Measurements from ENCODE around the gene CTCFL. TPM values are rescaled to one million over a fixed set of nuclear protein-coding genes. Genes with fewer than 3 reads are reported as not detected.
A peak's percentile ranks its signal among the peaks of the same experiment; 100 is the strongest.

Gene CTCFL
- total and polyA plus RNA-seq, 2 of the 13 experiments (the other 11 are each of a cell fraction or from before 2014, with no cell fraction given) = 0.04 TPM; not detected in 1

DNA sequence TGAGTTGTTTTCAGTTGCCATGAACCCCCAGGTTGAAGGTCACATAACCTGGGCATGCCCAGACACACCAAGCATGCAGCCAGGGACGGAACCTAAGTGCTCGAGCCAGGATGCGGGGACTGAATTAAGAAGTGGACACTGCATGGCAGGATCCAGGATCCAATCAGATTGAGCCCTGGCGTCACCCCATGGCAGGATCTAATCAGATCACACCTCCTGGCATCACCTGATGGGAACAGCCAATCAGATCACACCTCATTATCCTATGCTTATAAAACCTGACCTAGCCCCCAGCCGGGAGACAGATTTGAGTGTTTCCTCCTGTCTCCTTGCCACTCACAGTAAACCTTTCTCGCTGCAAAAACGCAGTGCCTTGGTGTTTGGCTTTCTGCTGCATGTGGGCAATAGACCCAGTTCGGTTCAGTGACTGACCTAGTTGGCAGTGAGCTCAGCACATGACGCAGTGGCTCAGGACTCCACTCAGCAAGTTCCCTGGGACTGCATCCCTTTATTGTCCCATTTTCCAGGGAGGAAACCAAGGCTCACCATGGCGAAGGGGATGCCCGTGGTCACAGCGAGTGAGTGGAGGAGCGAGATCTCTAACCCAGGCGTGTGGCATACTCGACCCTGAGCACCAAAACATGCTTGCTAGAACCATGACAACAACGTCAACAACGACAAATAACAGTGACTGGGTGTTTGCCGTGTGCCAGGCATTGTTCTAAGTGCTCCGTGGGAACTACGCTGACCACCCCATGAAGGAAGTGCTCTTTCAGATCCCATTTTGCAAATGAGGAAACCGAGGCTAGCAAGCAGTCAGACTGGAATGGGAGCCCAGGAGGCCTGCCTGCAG is 67.5 kb downstream of the CTCFL start (continued):
- TF ChIP-seq, protein P1, sequence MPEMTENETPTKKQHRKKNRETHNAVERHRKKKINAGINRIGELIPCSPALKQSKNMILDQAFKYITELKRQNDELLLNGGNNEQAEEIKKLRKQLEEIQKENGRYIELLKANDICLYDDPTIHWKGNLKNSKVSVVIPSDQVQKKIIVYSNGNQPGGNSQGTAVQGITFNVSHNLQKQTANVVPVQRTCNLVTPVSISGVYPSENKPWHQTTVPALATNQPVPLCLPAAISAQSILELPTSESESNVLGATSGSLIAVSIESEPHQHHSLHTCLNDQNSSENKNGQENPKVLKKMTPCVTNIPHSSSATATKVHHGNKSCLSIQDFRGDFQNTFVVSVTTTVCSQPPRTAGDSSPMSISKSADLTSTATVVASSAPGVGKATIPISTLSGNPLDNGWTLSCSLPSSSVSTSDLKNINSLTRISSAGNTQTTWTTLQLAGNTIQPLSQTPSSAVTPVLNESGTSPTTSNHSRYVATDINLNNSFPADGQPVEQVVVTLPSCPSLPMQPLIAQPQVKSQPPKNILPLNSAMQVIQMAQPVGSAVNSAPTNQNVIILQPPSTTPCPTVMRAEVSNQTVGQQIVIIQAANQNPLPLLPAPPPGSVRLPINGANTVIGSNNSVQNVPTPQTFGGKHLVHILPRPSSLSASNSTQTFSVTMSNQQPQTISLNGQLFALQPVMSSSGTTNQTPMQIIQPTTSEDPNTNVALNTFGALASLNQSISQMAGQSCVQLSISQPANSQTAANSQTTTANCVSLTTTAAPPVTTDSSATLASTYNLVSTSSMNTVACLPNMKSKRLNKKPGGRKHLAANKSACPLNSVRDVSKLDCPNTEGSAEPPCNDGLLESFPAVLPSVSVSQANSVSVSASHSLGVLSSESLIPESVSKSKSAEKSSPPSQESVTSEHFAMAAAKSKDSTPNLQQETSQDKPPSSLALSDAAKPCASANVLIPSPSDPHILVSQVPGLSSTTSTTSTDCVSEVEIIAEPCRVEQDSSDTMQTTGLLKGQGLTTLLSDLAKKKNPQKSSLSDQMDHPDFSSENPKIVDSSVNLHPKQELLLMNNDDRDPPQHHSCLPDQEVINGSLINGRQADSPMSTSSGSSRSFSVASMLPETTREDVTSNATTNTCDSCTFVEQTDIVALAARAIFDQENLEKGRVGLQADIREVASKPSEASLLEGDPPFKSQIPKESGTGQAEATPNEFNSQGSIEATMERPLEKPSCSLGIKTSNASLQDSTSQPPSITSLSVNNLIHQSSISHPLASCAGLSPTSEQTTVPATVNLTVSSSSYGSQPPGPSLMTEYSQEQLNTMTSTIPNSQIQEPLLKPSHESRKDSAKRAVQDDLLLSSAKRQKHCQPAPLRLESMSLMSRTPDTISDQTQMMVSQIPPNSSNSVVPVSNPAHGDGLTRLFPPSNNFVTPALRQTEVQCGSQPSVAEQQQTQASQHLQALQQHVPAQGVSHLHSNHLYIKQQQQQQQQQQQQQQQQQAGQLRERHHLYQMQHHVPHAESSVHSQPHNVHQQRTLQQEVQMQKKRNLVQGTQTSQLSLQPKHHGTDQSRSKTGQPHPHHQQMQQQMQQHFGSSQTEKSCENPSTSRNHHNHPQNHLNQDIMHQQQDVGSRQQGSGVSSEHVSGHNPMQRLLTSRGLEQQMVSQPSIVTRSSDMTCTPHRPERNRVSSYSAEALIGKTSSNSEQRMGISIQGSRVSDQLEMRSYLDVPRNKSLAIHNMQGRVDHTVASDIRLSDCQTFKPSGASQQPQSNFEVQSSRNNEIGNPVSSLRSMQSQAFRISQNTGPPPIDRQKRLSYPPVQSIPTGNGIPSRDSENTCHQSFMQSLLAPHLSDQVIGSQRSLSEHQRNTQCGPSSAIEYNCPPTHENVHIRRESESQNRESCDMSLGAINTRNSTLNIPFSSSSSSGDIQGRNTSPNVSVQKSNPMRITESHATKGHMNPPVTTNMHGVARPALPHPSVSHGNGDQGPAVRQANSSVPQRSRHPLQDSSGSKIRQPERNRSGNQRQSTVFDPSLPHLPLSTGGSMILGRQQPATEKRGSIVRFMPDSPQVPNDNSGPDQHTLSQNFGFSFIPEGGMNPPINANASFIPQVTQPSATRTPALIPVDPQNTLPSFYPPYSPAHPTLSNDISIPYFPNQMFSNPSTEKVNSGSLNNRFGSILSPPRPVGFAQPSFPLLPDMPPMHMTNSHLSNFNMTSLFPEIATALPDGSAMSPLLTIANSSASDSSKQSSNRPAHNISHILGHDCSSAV (CRISPR knock-in tag; IDR thresholded peaks at IDR 0.05; ENCODE audit: borderline replicate concordance) = no peak
- TF ChIP-seq, protein P2, sequence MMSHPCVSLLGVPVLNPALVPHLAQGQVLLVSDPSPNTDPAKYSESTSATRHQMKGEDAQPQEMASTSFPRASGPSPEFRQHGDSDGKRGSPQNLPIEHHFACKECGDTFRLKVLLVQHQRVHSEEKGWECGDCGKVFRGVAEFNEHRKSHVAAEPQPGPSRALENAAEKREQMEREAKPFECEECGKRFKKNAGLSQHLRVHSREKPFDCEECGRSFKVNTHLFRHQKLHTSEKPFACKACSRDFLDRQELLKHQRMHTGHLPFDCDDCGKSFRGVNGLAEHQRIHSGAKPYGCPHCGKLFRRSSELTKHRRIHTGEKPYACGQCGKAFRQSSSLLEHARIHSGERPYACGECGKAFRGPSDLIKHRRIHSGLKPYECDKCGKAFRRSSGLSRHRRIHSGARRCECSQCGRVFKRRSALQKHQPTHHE (CRISPR knock-in tag; IDR thresholded peaks at IDR 0.05; ENCODE audit: borderline replicate concordance) = no peak
- TF ChIP-seq, protein P3, sequence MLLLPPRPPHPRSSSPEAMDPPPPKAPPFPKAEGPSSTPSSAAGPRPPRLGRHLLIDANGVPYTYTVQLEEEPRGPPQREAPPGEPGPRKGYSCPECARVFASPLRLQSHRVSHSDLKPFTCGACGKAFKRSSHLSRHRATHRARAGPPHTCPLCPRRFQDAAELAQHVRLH (CRISPR knock-in tag; IDR thresholded peaks at IDR 0.05; ENCODE audit: borderline replicate concordance, low read depth) = no peak
- TF ChIP-seq NR2C2 (CRISPR knock-in tag; IDR thresholded peaks at IDR 0.05; ENCODE audit: borderline replicate concordance) = 0 out of 2 replicates have a peak, but pooled peaks have one; percentile 29
- no peak for TF ChIP-seq ASH2L (IDR thresholded peaks at IDR 0.05; ENCODE audit: insufficient read length, low read depth, low read length)
- TF ChIP-seq SP2 (CRISPR knock-in tag; IDR thresholded peaks at IDR 0.05) = no peak
- TF ChIP-seq NFYB (CRISPR knock-in tag; IDR thresholded peaks at IDR 0.05) = peak; percentile 46; the same call in 1 of the 2 replicates
- TF ChIP-seq, protein P4, sequence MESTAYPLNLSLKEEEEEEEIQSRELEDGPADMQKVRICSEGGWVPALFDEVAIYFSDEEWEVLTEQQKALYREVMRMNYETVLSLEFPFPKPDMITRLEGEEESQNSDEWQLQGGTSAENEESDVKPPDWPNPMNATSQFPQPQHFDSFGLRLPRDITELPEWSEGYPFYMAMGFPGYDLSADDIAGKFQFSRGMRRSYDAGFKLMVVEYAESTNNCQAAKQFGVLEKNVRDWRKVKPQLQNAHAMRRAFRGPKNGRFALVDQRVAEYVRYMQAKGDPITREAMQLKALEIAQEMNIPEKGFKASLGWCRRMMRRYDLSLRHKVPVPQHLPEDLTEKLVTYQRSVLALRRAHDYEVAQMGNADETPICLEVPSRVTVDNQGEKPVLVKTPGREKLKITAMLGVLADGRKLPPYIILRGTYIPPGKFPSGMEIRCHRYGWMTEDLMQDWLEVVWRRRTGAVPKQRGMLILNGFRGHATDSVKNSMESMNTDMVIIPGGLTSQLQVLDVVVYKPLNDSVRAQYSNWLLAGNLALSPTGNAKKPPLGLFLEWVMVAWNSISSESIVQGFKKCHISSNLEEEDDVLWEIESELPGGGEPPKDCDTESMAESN (CRISPR knock-in tag; conservative IDR thresholded peaks at IDR 0.05) = no peak
- TF ChIP-seq AGO1 (IDR thresholded peaks at IDR 0.05; ENCODE audit: low read depth, low read length, poor library complexity, severe bottlenecking) = no peak
- peak; percentile 30; the same call in 1 of the 2 replicates for TF ChIP-seq SETDB1 (CRISPR knock-in tag; IDR thresholded peaks at IDR 0.05; ENCODE audit: borderline replicate concordance)
- no peak for TF ChIP-seq ZBTB7B (CRISPR knock-in tag; IDR thresholded peaks at IDR 0.05)
- no peak for TF ChIP-seq ZMYM2 (CRISPR knock-in tag; IDR thresholded peaks at IDR 0.05)
- no peak for TF ChIP-seq ZNF891 (CRISPR knock-in tag; IDR thresholded peaks at IDR 0.05)
